HG03095 (cell line): ENCODE results near the gene PLXNB1.

Experiments
- ATAC-seq: cut with Tn5 transposase; IDR thresholded peaks from one replicate; pipeline ENCODE4 v1.9.1; 2021; ENCODE audit warnings: moderate library complexity; ENCODE audit not compliant: unreplicated experiment

Gene PLXNB1

GRCh38 chr3:48372862-48373435 lies 56.9 kb downstream of the PLXNB1 start:
- ATAC-seq: no peak

GRCh38 chr3:48372377-48372770 lies 57.5 kb downstream of the PLXNB1 start:
- no peak for ATAC-seq

- no peak for ATAC-seq
Observed at GRCh38 chr3:48371651-48372376, 58.1 kb downstream of the PLXNB1 start, which contains the start of gene FBXW12. TSS of gene FBXW12 (plus strand) at chr3:48372219. CDS start at chr3:48372768, 549 bp downstream.

GRCh38 chr3:48370333-48370713 lies 59.6 kb downstream of the PLXNB1 start:
- no peak for ATAC-seq

DNA sequence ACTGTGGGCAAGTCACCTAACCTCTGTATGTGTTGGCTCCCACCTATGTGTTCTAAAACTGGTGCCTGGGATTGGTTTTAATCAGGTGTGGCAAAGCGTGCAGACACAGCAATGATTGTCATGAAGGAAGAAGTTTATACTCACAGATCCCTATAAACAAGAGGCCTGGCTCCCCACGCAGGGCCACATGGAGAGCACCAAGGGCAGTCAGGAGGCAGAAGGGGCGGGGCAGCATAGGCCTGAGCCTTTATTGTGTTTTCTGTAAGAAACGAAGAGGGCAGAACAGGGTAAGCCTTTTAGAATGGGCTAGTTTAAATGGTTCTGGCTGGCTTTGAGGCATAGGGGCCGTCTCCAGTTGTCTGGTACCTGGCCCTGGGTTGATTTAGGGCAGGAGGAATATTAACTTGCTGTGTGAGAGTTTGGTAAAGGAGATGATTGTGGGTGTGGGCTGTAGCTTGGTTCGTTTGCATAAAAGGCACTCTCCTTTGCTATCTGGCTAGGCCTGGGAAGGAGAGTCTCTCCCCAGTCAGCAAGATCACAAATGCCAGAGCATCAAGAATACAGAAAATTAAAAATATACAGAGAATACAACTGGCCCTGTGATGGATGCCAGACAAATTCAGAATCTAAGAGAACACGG lies 60.1 kb downstream of the PLXNB1 start:
- no peak for ATAC-seq

GRCh38 chr3:48367201-48367600 lies 62.7 kb downstream of the PLXNB1 start:
- ATAC-seq: no peak

- ATAC-seq: no peak
Observed at GRCh38 chr3:48364840-48365239, 65.0 kb downstream of the PLXNB1 start.

DNA sequence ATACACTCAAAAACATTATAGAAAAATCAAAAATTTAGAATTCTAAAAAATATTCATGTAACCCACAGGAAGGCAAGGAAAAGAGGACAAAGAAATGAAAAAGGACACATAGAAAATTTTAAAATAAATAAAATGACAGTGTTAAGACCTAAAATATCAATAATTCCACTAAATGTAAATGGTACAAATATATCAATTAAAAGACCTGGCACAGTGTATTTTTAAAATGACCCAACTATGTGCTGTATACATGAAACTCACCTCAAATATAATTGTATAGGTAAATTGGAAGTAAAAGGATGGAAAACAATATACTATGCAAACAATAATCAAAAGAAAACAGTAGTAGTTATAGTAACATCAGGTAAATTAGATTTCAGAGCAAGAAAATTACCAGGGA lies 68.0 kb downstream of the PLXNB1 start:
- no peak for ATAC-seq

GRCh38 chr3:48356419-48356818 lies 73.5 kb downstream of the PLXNB1 start:
- ATAC-seq: no peak

DNA sequence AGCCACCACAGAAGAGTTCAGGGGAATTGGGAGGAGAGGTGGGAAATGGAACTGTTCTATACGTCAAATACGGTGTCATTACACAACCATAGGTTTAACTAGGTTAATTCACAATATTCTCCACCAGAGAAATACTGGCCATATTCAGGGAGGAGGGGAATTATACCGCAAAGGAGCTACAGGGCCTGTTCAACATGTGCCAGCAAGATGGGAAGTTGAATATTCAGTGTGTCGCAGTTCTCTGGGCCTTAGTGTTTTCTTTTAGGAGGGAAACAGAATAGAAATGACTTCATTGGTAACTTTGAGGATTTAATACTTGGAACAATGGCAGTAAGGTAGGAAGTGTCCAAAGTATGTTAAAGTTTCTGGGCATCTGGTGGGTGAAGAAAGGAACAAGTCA lies 75.9 kb downstream of the PLXNB1 start:
- ATAC-seq: no peak
